A549 (cell line): ENCODE data around the gene XIRP1.

Experiments used
- CHD2 ChIP-seq: fragments of 150-350 bp; IDR thresholded peaks from 2 replicates; pipeline ENCODE4 v1.6.1; 2014; ENCODE audit warnings: low read length; ENCODE audit not compliant: partially characterized antibody
- EP300 ChIP-seq, 2 experiments: fragments of >200 bp; sonication (Bioruptor Twin); formaldehyde crosslinking; IDR thresholded peaks; 2 replicates in 1 of 2; 3 replicates in 1 of 2; pipeline ENCODE4 v1.6.1; 2016 to 2017
- HEYL ChIP-seq: fragments of 250-450 bp; sonication (Bioruptor Pico); IDR thresholded peaks from 2 replicates; pipeline ENCODE4 v1.8.0; 2021; ENCODE audit warnings: mild to moderate bottlenecking, moderate library complexity
- POLR2A ChIP-seq: IDR thresholded peaks from 2 replicates; pipeline ENCODE4 v1.6.1; 2012; ENCODE audit warnings: mild to moderate bottlenecking, low read length
- RFX5 ChIP-seq: fragments of 450-650 bp; IDR thresholded peaks from 2 replicates; pipeline ENCODE4 v1.7.1; 2014; ENCODE audit warnings: antibody characterized with exemption, mild to moderate bottlenecking, moderate library complexity
- TF ChIP-seq, protein P1 (sequence below): fragments of >200 bp; sonication (Bioruptor Twin); formaldehyde crosslinking; IDR thresholded peaks from 3 replicates; pipeline ENCODE4 v1.5.1; 2016
- TF ChIP-seq, protein P2 (sequence below): fragments of 200-600 bp; sonication (generic); IDR thresholded peaks from 2 replicates; pipeline ENCODE4 v1.6.1; 2016; ENCODE audit warnings: antibody characterized with exemption, mild to moderate bottlenecking, moderate library complexity
- TF ChIP-seq, protein P3 (sequence below): IDR thresholded peaks from 2 replicates; pipeline ENCODE4 v1.6.1; 2012

DNA sequence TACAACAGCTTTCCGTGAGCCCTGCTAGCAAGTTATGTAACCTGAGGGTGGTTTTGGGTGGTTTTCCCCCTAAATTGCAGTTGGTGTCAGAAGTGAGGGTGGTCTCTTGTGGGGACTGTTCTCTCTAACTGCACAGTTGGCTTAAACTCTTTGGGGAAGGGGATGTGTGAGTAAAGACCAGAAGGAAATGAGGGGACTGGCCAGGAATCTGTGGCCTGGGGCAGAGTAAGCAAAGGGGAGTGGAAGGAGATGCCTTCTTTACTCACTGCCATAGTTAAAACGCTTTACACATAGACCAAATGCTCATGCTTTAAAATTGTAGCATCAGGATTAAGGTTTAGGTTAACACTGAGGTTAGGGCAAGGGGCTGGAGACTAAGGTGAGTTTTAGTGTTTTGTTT, 21.2 kb upstream of the XIRP1 start:
- TF ChIP-seq CHD2 (no peak), POLR2A (no peak), RFX5 (no peak), HEYL (no peak), EP300 (IDR thresholded peaks at IDR 0.05) (no peak)
- TF ChIP-seq, protein P1, sequence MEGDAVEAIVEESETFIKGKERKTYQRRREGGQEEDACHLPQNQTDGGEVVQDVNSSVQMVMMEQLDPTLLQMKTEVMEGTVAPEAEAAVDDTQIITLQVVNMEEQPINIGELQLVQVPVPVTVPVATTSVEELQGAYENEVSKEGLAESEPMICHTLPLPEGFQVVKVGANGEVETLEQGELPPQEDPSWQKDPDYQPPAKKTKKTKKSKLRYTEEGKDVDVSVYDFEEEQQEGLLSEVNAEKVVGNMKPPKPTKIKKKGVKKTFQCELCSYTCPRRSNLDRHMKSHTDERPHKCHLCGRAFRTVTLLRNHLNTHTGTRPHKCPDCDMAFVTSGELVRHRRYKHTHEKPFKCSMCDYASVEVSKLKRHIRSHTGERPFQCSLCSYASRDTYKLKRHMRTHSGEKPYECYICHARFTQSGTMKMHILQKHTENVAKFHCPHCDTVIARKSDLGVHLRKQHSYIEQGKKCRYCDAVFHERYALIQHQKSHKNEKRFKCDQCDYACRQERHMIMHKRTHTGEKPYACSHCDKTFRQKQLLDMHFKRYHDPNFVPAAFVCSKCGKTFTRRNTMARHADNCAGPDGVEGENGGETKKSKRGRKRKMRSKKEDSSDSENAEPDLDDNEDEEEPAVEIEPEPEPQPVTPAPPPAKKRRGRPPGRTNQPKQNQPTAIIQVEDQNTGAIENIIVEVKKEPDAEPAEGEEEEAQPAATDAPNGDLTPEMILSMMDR: no peak
- TF ChIP-seq, protein P2, sequence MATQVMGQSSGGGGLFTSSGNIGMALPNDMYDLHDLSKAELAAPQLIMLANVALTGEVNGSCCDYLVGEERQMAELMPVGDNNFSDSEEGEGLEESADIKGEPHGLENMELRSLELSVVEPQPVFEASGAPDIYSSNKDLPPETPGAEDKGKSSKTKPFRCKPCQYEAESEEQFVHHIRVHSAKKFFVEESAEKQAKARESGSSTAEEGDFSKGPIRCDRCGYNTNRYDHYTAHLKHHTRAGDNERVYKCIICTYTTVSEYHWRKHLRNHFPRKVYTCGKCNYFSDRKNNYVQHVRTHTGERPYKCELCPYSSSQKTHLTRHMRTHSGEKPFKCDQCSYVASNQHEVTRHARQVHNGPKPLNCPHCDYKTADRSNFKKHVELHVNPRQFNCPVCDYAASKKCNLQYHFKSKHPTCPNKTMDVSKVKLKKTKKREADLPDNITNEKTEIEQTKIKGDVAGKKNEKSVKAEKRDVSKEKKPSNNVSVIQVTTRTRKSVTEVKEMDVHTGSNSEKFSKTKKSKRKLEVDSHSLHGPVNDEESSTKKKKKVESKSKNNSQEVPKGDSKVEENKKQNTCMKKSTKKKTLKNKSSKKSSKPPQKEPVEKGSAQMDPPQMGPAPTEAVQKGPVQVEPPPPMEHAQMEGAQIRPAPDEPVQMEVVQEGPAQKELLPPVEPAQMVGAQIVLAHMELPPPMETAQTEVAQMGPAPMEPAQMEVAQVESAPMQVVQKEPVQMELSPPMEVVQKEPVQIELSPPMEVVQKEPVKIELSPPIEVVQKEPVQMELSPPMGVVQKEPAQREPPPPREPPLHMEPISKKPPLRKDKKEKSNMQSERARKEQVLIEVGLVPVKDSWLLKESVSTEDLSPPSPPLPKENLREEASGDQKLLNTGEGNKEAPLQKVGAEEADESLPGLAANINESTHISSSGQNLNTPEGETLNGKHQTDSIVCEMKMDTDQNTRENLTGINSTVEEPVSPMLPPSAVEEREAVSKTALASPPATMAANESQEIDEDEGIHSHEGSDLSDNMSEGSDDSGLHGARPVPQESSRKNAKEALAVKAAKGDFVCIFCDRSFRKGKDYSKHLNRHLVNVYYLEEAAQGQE: no peak
- TF ChIP-seq, protein P3, sequence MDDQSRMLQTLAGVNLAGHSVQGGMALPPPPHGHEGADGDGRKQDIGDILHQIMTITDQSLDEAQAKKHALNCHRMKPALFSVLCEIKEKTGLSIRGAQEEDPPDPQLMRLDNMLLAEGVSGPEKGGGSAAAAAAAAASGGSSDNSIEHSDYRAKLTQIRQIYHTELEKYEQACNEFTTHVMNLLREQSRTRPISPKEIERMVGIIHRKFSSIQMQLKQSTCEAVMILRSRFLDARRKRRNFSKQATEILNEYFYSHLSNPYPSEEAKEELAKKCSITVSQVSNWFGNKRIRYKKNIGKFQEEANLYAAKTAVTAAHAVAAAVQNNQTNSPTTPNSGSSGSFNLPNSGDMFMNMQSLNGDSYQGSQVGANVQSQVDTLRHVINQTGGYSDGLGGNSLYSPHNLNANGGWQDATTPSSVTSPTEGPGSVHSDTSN: no peak
